ENCODE results near the gene GDPD1.

GDPD1 gene

GRCh38 chr17:59181481-59181880 is 38.8 kb upstream of the GDPD1 start:
- TF ChIP-seq CTCF (IDR thresholded peaks at IDR 0.05; ENCODE audit: low read length, missing control alignments), result no peak
- H3K4me3 ChIP-seq (replicated peaks; ENCODE audit: low read depth, low read length), result no peak overlapping the region

GRCh38 chr17:59185997-59186396 is 34.3 kb upstream of the GDPD1 start:
- no peak for TF ChIP-seq CTCF (IDR thresholded peaks at IDR 0.05; ENCODE audit: low read length, missing control alignments)
- no peak overlapping the region for H3K4me3 ChIP-seq (replicated peaks; ENCODE audit: low read depth, low read length)
- no peak for DNase-seq (ENCODE audit: low read depth)

More at GRCh38 chr17:59181481-59181880, 38.8 kb upstream of the GDPD1 start:
- no peak for DNase-seq (ENCODE audit: low read depth)

GRCh38 chr17:59186850-59187249 is 33.5 kb upstream of the GDPD1 start:
- DNase-seq (ENCODE audit: low read depth), result no peak
- no peak overlapping the region for H3K4me3 ChIP-seq (replicated peaks; ENCODE audit: low read depth, low read length)
- no peak for TF ChIP-seq CTCF (IDR thresholded peaks at IDR 0.05; ENCODE audit: low read length, missing control alignments)

GRCh38 chr17:59190806-59191205 is 29.5 kb upstream of the GDPD1 start:
- DNase-seq (ENCODE audit: low read depth), result no peak
- H3K4me3 ChIP-seq (replicated peaks; ENCODE audit: low read depth, low read length), result no peak overlapping the region
- TF ChIP-seq CTCF (IDR thresholded peaks at IDR 0.05; ENCODE audit: low read length, missing control alignments), result no peak

- TF ChIP-seq CTCF (IDR thresholded peaks at IDR 0.05; ENCODE audit: low read length, missing control alignments), result no peak
- no peak overlapping the region for H3K4me3 ChIP-seq (replicated peaks; ENCODE audit: low read depth, low read length)
- no peak for DNase-seq (ENCODE audit: low read depth)
These were observed 26.9 kb upstream of the GDPD1 start for GRCh38 chr17:59193336-59193862.

- DNase-seq (ENCODE audit: low read depth), result no peak
- TF ChIP-seq CTCF (IDR thresholded peaks at IDR 0.05; ENCODE audit: low read length, missing control alignments), result no peak
- no peak overlapping the region for H3K4me3 ChIP-seq (replicated peaks; ENCODE audit: low read depth, low read length)
These were observed 20.9 kb upstream of the GDPD1 start for GRCh38 chr17:59199398-59199797.

GRCh38 chr17:59202320-59202719 is 18.0 kb upstream of the GDPD1 start:
- H3K4me3 ChIP-seq (replicated peaks; ENCODE audit: low read depth, low read length), result no peak overlapping the region
- no peak for TF ChIP-seq CTCF (IDR thresholded peaks at IDR 0.05; ENCODE audit: low read length, missing control alignments)
- DNase-seq (ENCODE audit: low read depth), result no peak
